Spleen (tissue), 11 donors: ENCODE results near the gene GATC. TPM values are rescaled to one million over a fixed set of nuclear protein-coding genes. Genes with fewer than 3 reads are reported as not detected.

ENCODE experiments used
- DNase-seq: peaks from one replicate; pipeline ENCODE4 v3.0.0-alpha.2; 2020
- H3K27ac ChIP-seq, 8 donors: fragments of 200-600 bp; sonication (generic) in 7 of 8; 1 replicate in 4 of 8; 2 replicates in 4 of 8; pipeline versions ENCODE4 v1.5.0 to v1.8.0; 2016 to 2021; ENCODE audit warnings: inconsistent platforms in 4 of 8, mild to moderate bottlenecking in 4 of 8, moderate library complexity in 1 of 8
- H3K27me3 ChIP-seq, 7 donors: fragments of 200-600 bp; sonication (generic) in 6 of 7; replicated peaks in 1 of 7; 1 replicate in 4 of 7; 2 replicates in 3 of 7; pipeline versions ENCODE4 v1.5.0 to v1.8.0; 2016 to 2021; ENCODE audit warnings: inconsistent platforms in 3 of 7, mild to moderate bottlenecking in 1 of 7
- H3K36me3 ChIP-seq, 6 donors: fragments of 200-600 bp; sonication (generic) in 5 of 6; 1 replicate in 4 of 6; 2 replicates in 2 of 6; pipeline versions ENCODE4 v1.5.0 to v1.8.0; 2016 to 2021; ENCODE audit warnings: inconsistent platforms in 2 of 6
- H3K4me1 ChIP-seq, 6 donors: fragments of 200-600 bp; sonication (generic) in 5 of 6; 1 replicate in 3 of 6; 2 replicates in 3 of 6; pipeline versions ENCODE4 v1.5.0 to v1.8.0; 2016 to 2021; ENCODE audit warnings: inconsistent platforms in 3 of 6
- H3K4me3 ChIP-seq, 8 donors: fragments of 200-600 bp; sonication (generic) in 7 of 8; 1 replicate in 4 of 8; 2 replicates in 4 of 8; pipeline versions ENCODE4 v1.5.0 to v1.8.0; 2016 to 2021; ENCODE audit warnings: inconsistent platforms in 4 of 8, mild to moderate bottlenecking in 4 of 8, moderate library complexity in 2 of 8
- H3K9me3 ChIP-seq, 8 donors: fragments of 200-600 bp; sonication (generic) in 7 of 8; 1 replicate in 4 of 8; 2 replicates in 4 of 8; pipeline versions ENCODE4 v1.5.0 to v1.8.0; 2016 to 2021; ENCODE audit warnings: inconsistent platforms in 4 of 8
- POLR2A ChIP-seq, 3 donors: fragments of 450-650 bp; IDR thresholded peaks; one replicate each; pipeline ENCODE4 v1.5.1; 2017; ENCODE audit warnings: antibody characterized with exemption in 3 of 3, mild to moderate bottlenecking in 1 of 3
- POLR2AphosphoS5 ChIP-seq, 3 donors: sonication (generic); formaldehyde crosslinking; IDR thresholded peaks; one replicate each; pipeline ENCODE4 v1.5.1; 2017; ENCODE audit warnings: antibody characterized with exemption in 3 of 3
- WGBS, 5 donors: extraction: QIAGEN DNeasy Blood & Tissue Kit in 3 of 5; methylation state at CpG; one replicate each; pipeline versions ENCODE4 v1.1.5 to v1.1.7; 2013 to 2018; 5-methylcytosine and 5-hydroxymethylcytosine counted together
- intact Hi-C: fragments of 100-400 bp; cut with DNase I; formaldehyde crosslinking; loops from one replicate; pipeline ENCODE4 v1.15.0; 2023; ENCODE audit warnings: low total_unique reads
- polyA plus RNA-seq, 3 donors: library from polyadenylated mRNA; stranded (reverse); fragments of 200-250 nt; gene quantifications; one replicate each; pipeline ENCODE4 v1.2.1, GENCODE V29; 2013
- total RNA-seq, 7 donors: library from RNA; depleted of rRNA in 3 of 7; stranded (reverse); fragments of >200 nt in 3 of 7; fragmentation: NEBNext Ultra II Directional in 4 of 7; extraction: Animal tissue kit (Norgen Biotek cat#: 25700) in 4 of 7; gene quantifications; one replicate each; pipeline versions ENCODE4 v1.1.0 to v1.2.1, GENCODE V29; 2016 to 2021
- TF ChIP-seq, protein P1 (sequence below), 11 experiments: fragments of 200-600 bp in 7 of 11; fragments of 450-650 bp in 4 of 11; sonication (generic) in 4 of 11; IDR thresholded peaks in 8 of 11; conservative IDR thresholded peaks in 3 of 11; 1 replicate in 7 of 11; 2 replicates in 4 of 11; pipeline versions ENCODE4 v1.4.0 to v1.8.0; 2016 to 2021; ENCODE audit warnings: antibody characterized with exemption in 11 of 11, inconsistent platforms in 4 of 11, mild to moderate bottlenecking in 1 of 11
- donor health status: healthy with polysubstance abuse.
- donor health status: DM: no; HTN: no; CAD: no; lungs with moderate emphysema.
- donor health status: DM: no; HTN: no; CAD: no.
- donor health status: Bipolar disorder and iron deficiency.
- donor health status: healthy.
- donor health status: DM: no; HTN: no; CAD: no.
- donor health status: DM: yes; HTN: yes; CAD: no.

Gene GATC
- total and polyA plus RNA-seq, 10 donors: 7.0 to 26.0 (median 20.2) TPM

DNA sequence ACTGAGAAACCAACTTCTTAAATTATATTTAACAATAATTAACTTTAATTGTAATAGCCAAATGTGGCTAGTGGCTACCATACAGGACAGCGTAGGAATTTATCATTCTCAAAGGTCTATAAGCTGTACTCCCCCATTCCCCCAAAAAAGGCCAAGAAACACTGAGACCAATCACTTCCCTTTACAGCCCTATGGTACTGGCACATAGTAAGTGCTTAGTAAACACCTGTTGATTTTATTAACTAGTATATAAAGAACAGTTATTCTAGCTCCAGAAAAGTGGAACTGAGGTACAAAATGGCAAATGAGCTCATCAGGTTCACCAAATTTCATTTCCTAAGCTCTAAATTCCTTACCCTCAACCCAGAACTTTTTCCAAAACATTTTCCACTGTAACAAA, 29.4 kb downstream of the GATC start:
- H3K4me3 ChIP-seq: no peak overlapping the region
- H3K4me1 ChIP-seq: peaks cover 0 to 60% (median 22%) of the 10 kb centered on the region in 6 donors
- H3K27me3 ChIP-seq: no peaks in the 10 kb centered on the region
- no peak for DNase-seq
- no peaks in the 10 kb centered on the region for H3K9me3 ChIP-seq
- no peak overlapping the region for H3K27ac ChIP-seq
- intact Hi-C loops: no loop called here
- WGBS, 5 donors: 96 to 100% (median 98%) methylated on average over 1 of the region's 1 CpG
- TF ChIP-seq, protein P1, sequence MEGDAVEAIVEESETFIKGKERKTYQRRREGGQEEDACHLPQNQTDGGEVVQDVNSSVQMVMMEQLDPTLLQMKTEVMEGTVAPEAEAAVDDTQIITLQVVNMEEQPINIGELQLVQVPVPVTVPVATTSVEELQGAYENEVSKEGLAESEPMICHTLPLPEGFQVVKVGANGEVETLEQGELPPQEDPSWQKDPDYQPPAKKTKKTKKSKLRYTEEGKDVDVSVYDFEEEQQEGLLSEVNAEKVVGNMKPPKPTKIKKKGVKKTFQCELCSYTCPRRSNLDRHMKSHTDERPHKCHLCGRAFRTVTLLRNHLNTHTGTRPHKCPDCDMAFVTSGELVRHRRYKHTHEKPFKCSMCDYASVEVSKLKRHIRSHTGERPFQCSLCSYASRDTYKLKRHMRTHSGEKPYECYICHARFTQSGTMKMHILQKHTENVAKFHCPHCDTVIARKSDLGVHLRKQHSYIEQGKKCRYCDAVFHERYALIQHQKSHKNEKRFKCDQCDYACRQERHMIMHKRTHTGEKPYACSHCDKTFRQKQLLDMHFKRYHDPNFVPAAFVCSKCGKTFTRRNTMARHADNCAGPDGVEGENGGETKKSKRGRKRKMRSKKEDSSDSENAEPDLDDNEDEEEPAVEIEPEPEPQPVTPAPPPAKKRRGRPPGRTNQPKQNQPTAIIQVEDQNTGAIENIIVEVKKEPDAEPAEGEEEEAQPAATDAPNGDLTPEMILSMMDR (IDR thresholded peaks at IDR 0.05 in 8 of 11, conservative IDR thresholded peaks at IDR 0.05 in 3 of 11): no peak
- TF ChIP-seq POLR2AphosphoS5 (IDR thresholded peaks at IDR 0.05) (no peak), POLR2A (IDR thresholded peaks at IDR 0.05) (no peak)
- H3K36me3 ChIP-seq: no peaks in the 10 kb centered on the region

DNA sequence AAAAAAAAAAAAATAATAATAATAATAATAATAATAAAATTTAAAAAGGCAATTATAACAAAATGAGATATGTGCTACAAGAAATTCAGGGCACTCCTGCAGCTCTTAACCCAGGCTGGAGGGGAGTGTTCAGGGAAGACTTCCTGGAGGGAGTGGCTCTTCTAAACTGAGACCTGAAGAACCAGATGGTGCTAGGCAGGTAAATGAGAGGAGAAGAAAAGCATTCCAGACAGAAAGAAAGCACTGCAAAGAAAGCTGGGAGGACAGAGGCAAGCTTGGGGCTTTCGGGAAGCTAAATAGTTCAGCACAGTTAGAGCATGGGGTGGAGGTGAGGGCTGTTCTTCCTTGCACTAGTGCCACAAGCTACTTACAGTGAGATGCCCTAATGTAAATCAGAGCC, 33.2 kb downstream of the GATC start:
- H3K9me3 ChIP-seq: no peaks in the 10 kb centered on the region
- TF ChIP-seq, protein P1 (IDR thresholded peaks at IDR 0.05 in 8 of 11, conservative IDR thresholded peaks at IDR 0.05 in 3 of 11): no peak
- TF ChIP-seq POLR2AphosphoS5 (IDR thresholded peaks at IDR 0.05) (no peak), POLR2A (IDR thresholded peaks at IDR 0.05) (no peak)
- peak overlapping the region in 2 of 8 donors; percentile 63 to 72 for H3K27ac ChIP-seq
- DNase-seq: no peak
- intact Hi-C loops: no loop called here
- 92 to 96% (median 95%) methylated on average over 1 of the region's 1 CpG for WGBS, 5 donors
- peaks cover 0 to 40% (median 9%) of the 10 kb centered on the region in 6 donors for H3K4me1 ChIP-seq
- H3K27me3 ChIP-seq: no peaks in the 10 kb centered on the region
- H3K36me3 ChIP-seq: peaks cover 0 to 10% (median 0%) of the 10 kb centered on the region in 6 donors
- no peak overlapping the region for H3K4me3 ChIP-seq

DNA sequence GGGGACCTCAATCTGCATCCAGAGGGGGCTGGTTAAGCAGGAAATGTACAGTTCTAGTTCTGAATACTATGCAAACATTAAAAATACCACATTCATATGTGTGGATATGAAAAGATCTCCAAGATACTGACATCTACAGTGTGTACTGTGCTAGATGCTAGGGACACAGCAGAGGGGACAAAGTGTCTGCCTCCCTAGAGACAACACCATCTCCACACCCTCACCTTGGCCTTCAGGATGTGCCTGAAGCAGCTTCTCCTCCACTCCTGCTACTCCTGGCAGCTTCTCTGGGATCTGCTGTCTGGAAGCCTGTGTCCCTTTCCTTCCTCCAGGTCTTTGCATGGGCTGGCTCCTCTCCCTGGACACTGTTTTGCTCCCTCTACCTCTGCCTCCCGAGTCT, 34.0 kb downstream of the GATC start:
- WGBS, 5 donors: 76 to 85% (median 83%) methylated on average over 1 of the region's 1 CpG
- TF ChIP-seq, protein P1 (IDR thresholded peaks at IDR 0.05 in 8 of 11, conservative IDR thresholded peaks at IDR 0.05 in 3 of 11): no peak
- TF ChIP-seq POLR2AphosphoS5 (IDR thresholded peaks at IDR 0.05) (no peak), POLR2A (IDR thresholded peaks at IDR 0.05) (no peak)
- no peak for DNase-seq
- Histone ChIP-seq H3K4me3 (no peak overlapping the region), H3K4me1 (peaks cover 0 to 32% (median 3%) of the 10 kb centered on the region in 6 donors), H3K27ac (peak overlapping the region in 6 of 8 donors; percentile 5 to 72 (median 54)), H3K36me3 (peaks cover 0 to 10% (median 0%) of the 10 kb centered on the region in 6 donors), H3K27me3 (no peaks in the 10 kb centered on the region), H3K9me3 (no peaks in the 10 kb centered on the region)
- intact Hi-C loops: no loop called here

DNA sequence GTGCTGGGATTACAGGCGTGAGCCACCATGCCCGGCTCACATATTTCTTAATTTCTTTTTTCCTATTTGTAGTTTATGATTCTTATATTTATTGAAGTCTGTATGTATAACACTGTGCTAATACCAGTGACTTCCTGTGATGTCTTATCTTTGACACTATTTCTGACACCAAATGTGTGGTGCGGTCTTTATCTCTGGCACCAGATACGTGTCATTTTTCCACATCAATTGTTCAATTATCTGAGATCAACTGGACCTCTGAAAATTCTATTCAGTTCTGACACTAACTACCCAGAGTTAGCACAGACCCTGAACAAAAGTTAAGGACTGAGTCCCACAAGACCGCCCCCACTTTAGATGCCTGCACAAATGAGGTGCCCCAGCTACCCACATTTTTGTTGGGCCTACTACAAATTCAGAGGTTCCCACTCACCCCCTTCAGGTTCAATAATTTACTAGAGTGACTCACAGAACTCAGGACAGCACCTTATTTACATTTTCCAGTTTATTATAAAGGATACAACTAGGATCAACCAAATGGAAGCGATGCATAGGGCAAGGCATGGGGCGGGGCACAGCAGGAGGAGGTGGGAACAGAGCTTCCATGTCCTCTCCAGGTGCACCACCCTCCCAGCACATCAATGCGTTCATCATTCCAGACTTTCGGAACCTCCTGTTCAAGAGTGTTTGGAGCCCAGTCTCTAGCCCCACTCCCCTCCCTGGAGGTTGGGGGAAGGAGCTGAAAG, 35.0 kb downstream of the GATC start:
- no peak for DNase-seq
- Histone ChIP-seq H3K36me3 (peaks cover 0 to 10% (median 0%) of the 10 kb centered on the region in 6 donors), H3K27me3 (no peaks in the 10 kb centered on the region), H3K4me1 (peaks cover 0 to 26% (median under 1%) of the 10 kb centered on the region in 6 donors), H3K4me3 (no peak overlapping the region), H3K27ac (peak overlapping the region in 5 of 8 donors; percentile 22 to 72 (median 62)), H3K9me3 (no peaks in the 10 kb centered on the region)
- intact Hi-C loops: no loop called here
- WGBS, 5 donors: 86 to 95% (median 91%) methylated on average over 9 of the region's 9 CpGs
- TF ChIP-seq POLR2AphosphoS5 (IDR thresholded peaks at IDR 0.05) (no peak), POLR2A (IDR thresholded peaks at IDR 0.05) (no peak)
- TF ChIP-seq, protein P1 (IDR thresholded peaks at IDR 0.05 in 8 of 11, conservative IDR thresholded peaks at IDR 0.05 in 3 of 11): no peak
